Small intestine (tissue), 7 donors: ENCODE data around the gene BOK. TPM values are rescaled to one million over a fixed set of nuclear protein-coding genes. Genes with fewer than 3 reads are reported as not detected.

Experiments
- DNase-seq, 2 donors: peaks; one replicate each; pipeline versions ENCODE4 v3.0.0 to v3.0.0-alpha.2; 2013
- FAIRE-seq: peaks from 2 replicates; lab custom pipeline; 2012; peaks lifted over from hg19 to GRCh38; lab: Jason Lieb, UNC
- H3K27ac ChIP-seq, 3 donors: one replicate each; pipeline ENCODE4 v1.5.1; 2013; ENCODE audit warnings: low read length in 2 of 3, mild to moderate bottlenecking in 2 of 3, control low read depth in 1 of 3, inconsistent platforms in 1 of 3, low read depth in 1 of 3, moderate library complexity in 1 of 3
- H3K27me3 ChIP-seq, 3 donors: one replicate each; pipeline ENCODE4 v1.6.1; 2013; ENCODE audit warnings: low read length in 3 of 3, inconsistent platforms in 1 of 3; ENCODE audit not compliant: control insufficient read depth in 3 of 3, insufficient read depth in 3 of 3
- H3K36me3 ChIP-seq, 3 donors: one replicate each; pipeline ENCODE4 v1.6.1; 2013; ENCODE audit warnings: low read length in 3 of 3, inconsistent platforms in 1 of 3, low read depth in 1 of 3, mild to moderate bottlenecking in 1 of 3, moderate library complexity in 1 of 3; ENCODE audit not compliant: control insufficient read depth in 3 of 3, insufficient read depth in 2 of 3
- H3K4me1 ChIP-seq, 3 donors: one replicate each; pipeline ENCODE4 v1.6.1; 2013; ENCODE audit warnings: low read length in 2 of 3, inconsistent platforms in 1 of 3, low read depth in 1 of 3, mild to moderate bottlenecking in 1 of 3, moderate library complexity in 1 of 3; ENCODE audit not compliant: control insufficient read depth in 3 of 3, insufficient read depth in 2 of 3
- H3K4me3 ChIP-seq, 3 donors: one replicate each; pipeline ENCODE4 v1.5.1; 2013; ENCODE audit warnings: low read length in 3 of 3, control low read depth in 1 of 3, inconsistent platforms in 1 of 3, low read depth in 1 of 3, mild to moderate bottlenecking in 1 of 3, moderate library complexity in 1 of 3
- H3K9me3 ChIP-seq, 2 donors: one replicate each; pipeline ENCODE4 v1.6.1; 2013; ENCODE audit warnings: low read depth in 1 of 2, low read length in 1 of 2; ENCODE audit not compliant: control insufficient read depth in 2 of 2, insufficient read depth in 1 of 2
- WGBS, 3 donors: extraction: QIAGEN DNeasy Blood & Tissue Kit; methylation state at CpG; one replicate each; pipeline ENCODE4 v1.1.7; 2013; 5-methylcytosine and 5-hydroxymethylcytosine counted together
- polyA plus RNA-seq, 4 donors: library from polyadenylated mRNA; stranded (reverse) in 3 of 4; unstranded in 1 of 4; fragments of 200-250 nt in 3 of 4; fragments of 120-200 nt in 1 of 4; gene quantifications; one replicate each; pipeline versions ENCODE4 v1.2.1 to v1.2.3, GENCODE V29; 2013
- donor health status: healthy with polysubstance abuse.
- donor health status: control.
- donor health status: control.
- donor health status: Bipolar disorder and iron deficiency.
- donor health status: healthy.

Gene BOK
- polyA plus RNA-seq, 4 donors, result 4.5 to 15.5 (median 9.9) TPM

- H3K36me3 ChIP-seq, result no peaks in the 10 kb centered on the region
- no peak overlapping the region for H3K4me3 ChIP-seq
- no peak overlapping the region for H3K27ac ChIP-seq
- WGBS, 3 donors, result 60 to 77% (median 64%) methylated on average over 14 to 15 of the region's 15 CpGs
- peaks cover 0 to 39% (median 2%) of the 10 kb centered on the region in 3 donors for H3K27me3 ChIP-seq
- peaks cover 0 to 10% (median 0%) of the 10 kb centered on the region in 3 donors for H3K4me1 ChIP-seq
- peaks cover 0 to 3% of the 10 kb centered on the region in 2 donors for H3K9me3 ChIP-seq
- FAIRE-seq, result no peak
- no peak for DNase-seq
Observed at GRCh38 chr2:241542278-241542605, 16.3 kb upstream of the BOK start.

- H3K4me3 ChIP-seq, result no peak overlapping the region
- no peak overlapping the region for H3K27ac ChIP-seq
- H3K36me3 ChIP-seq, result no peaks in the 10 kb centered on the region
- H3K9me3 ChIP-seq, result peaks cover 0 to 3% of the 10 kb centered on the region in 2 donors
- H3K27me3 ChIP-seq, result peaks cover 0 to 45% (median 2%) of the 10 kb centered on the region in 3 donors
- no peak for FAIRE-seq
- DNase-seq, result no peak
- H3K4me1 ChIP-seq, result peaks cover 0 to 11% (median 0%) of the 10 kb centered on the region in 3 donors
- 53 to 62% (median 61%) methylated on average over 10 of the region's 10 CpGs for WGBS, 3 donors
Observed at GRCh38 chr2:241545106-241545505, 13.4 kb upstream of the BOK start.

GRCh38 chr2:241545523-241546473, 12.7 kb upstream of the BOK start:
- no peak overlapping the region for H3K27ac ChIP-seq
- DNase-seq, result no peak
- no peak overlapping the region for H3K4me3 ChIP-seq
- peaks cover 0 to 3% of the 10 kb centered on the region in 2 donors for H3K9me3 ChIP-seq
- 71 to 82% (median 80%) methylated on average over 11 to 12 of the region's 12 CpGs for WGBS, 3 donors
- FAIRE-seq, result no peak
- H3K36me3 ChIP-seq, result no peaks in the 10 kb centered on the region
- H3K27me3 ChIP-seq, result peaks cover 0 to 42% (median 4%) of the 10 kb centered on the region in 3 donors
- H3K4me1 ChIP-seq, result peaks cover 0 to 18% (median 0%) of the 10 kb centered on the region in 3 donors

- H3K4me3 ChIP-seq, result no peak overlapping the region
- DNase-seq (no peak), FAIRE-seq (no peak)
- peaks cover 0 to 17% (median 0%) of the 10 kb centered on the region in 3 donors for H3K4me1 ChIP-seq
- WGBS, 3 donors, result 30 to 34% (median 34%) methylated on average over 25 of the region's 25 CpGs
- H3K27me3 ChIP-seq, result peaks cover 0 to 39% (median 5%) of the 10 kb centered on the region in 3 donors
- H3K36me3 ChIP-seq, result no peaks in the 10 kb centered on the region
- H3K27ac ChIP-seq, result no peak overlapping the region
- no peaks in the 10 kb centered on the region for H3K9me3 ChIP-seq
Observed at GRCh38 chr2:241546771-241547498, 11.6 kb upstream of the BOK start.

GRCh38 chr2:241547781-241548450, 10.6 kb upstream of the BOK start:
- Histone ChIP-seq H3K9me3 (no peaks in the 10 kb centered on the region), H3K27ac (no peak overlapping the region), H3K27me3 (peaks cover 0 to 29% (median 5%) of the 10 kb centered on the region in 3 donors), H3K4me1 (peaks cover 0 to 17% (median 0%) of the 10 kb centered on the region in 3 donors), H3K36me3 (no peaks in the 10 kb centered on the region), H3K4me3 (no peak overlapping the region)
- FAIRE-seq (no peak), DNase-seq (no peak)
- WGBS, 3 donors, result 76 to 86% (median 84%) methylated on average over 15 to 16 of the region's 16 CpGs

- DNase-seq (no peak), FAIRE-seq (no peak)
- H3K27ac ChIP-seq, result no peak overlapping the region
- H3K9me3 ChIP-seq, result no peaks in the 10 kb centered on the region
- H3K36me3 ChIP-seq, result no peaks in the 10 kb centered on the region
- H3K4me1 ChIP-seq, result peaks cover 0 to 17% (median 0%) of the 10 kb centered on the region in 3 donors
- WGBS, 3 donors, result 49 to 79% (median 62%) methylated on average over 3 of the region's 3 CpGs
- H3K4me3 ChIP-seq, result no peak overlapping the region
- H3K27me3 ChIP-seq, result peaks cover 0 to 27% (median 5%) of the 10 kb centered on the region in 3 donors
Observed at GRCh38 chr2:241548451-241548835, 10.1 kb upstream of the BOK start.

DNA sequence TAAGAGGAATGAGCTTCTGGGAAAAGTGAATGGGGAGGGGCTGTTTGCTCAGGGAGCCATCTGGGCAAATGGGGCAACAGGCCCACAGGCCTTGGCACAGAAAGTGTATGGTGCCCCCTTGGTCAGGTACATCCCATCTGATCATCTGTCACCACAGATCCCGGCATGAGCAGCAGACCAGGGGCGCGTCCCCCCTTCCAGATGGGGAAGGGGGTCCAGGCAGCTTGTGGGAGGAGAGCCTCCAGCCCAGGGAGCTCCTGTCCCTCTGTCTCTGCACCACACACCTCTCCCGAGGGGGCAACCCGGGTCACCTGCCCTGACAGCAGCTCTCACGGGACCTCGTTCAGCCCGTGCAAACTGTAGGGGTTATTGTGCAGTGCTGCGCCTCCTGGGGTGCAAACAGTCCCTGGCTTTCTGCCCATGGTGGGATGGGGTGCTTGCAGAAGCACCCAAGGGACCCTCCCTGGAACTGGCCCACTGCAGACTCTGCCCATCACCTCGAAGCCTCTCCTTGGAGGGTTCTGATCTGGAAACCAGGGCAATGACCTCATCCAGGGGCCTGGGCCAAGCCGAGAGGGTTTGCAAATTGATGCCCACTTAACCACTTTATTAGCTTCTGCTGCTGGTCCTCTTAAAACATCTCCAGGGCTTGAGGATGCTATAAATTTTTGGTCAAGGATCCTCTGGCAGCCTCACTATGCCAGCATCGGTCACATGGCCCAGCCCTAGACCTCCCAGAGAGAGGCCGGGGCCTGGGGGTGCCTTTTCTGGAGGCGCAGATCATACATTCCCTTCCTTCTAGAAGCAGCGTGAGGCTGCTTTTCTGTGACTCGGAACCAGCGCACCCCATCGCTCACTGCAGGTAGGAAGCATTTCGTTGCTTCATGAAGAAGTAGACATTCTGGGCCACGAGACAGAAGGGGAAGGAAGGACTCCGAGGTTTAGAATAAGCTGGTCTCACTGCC, 7.6 kb upstream of the BOK start:
- Histone ChIP-seq H3K27ac (no peak overlapping the region), H3K4me1 (peaks cover 0 to 17% (median 0%) of the 10 kb centered on the region in 3 donors), H3K36me3 (no peaks in the 10 kb centered on the region), H3K4me3 (no peak overlapping the region), H3K9me3 (peaks cover 0 to 3% of the 10 kb centered on the region in 2 donors), H3K27me3 (peaks cover 0 to 33% (median 5%) of the 10 kb centered on the region in 3 donors)
- FAIRE-seq (no peak), DNase-seq (no peak)
- WGBS, 3 donors, result 66 to 74% (median 73%) methylated on average over 21 of the region's 21 CpGs
